ENCODE measurements around the gene MAML3.

Gene MAML3

DNA sequence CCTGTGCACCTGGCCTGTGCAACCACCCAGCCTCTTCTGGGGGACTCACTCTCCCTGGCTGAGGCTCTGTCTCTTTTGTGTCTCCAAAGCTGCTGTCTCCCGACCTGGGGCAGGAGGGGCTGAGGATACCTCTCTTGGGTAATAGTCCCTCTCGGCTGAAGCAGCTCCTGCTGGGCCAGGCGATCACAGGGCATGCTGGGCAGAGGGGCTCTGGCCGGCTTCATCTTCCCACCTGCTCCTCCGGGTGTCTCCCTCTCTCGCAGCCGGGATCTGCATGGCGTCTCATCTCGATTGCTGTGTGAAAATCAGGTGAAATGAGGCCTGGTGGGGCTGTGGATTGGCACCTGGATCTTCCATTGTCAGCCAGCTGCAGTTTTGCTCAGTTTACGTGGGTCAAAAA, 435.2 kb downstream of the MAML3 start:
- DNase-seq (ENCODE audit: low read depth) = no peak
- H3K4me3 ChIP-seq (ENCODE audit: control insufficient read depth, low read depth, low read length) = no peak overlapping the region
- TF ChIP-seq, protein P1, sequence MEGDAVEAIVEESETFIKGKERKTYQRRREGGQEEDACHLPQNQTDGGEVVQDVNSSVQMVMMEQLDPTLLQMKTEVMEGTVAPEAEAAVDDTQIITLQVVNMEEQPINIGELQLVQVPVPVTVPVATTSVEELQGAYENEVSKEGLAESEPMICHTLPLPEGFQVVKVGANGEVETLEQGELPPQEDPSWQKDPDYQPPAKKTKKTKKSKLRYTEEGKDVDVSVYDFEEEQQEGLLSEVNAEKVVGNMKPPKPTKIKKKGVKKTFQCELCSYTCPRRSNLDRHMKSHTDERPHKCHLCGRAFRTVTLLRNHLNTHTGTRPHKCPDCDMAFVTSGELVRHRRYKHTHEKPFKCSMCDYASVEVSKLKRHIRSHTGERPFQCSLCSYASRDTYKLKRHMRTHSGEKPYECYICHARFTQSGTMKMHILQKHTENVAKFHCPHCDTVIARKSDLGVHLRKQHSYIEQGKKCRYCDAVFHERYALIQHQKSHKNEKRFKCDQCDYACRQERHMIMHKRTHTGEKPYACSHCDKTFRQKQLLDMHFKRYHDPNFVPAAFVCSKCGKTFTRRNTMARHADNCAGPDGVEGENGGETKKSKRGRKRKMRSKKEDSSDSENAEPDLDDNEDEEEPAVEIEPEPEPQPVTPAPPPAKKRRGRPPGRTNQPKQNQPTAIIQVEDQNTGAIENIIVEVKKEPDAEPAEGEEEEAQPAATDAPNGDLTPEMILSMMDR (IDR thresholded peaks at IDR 0.05; ENCODE audit: control insufficient read depth, insufficient read depth, low read depth, low read length, missing control alignments) = no peak

DNA sequence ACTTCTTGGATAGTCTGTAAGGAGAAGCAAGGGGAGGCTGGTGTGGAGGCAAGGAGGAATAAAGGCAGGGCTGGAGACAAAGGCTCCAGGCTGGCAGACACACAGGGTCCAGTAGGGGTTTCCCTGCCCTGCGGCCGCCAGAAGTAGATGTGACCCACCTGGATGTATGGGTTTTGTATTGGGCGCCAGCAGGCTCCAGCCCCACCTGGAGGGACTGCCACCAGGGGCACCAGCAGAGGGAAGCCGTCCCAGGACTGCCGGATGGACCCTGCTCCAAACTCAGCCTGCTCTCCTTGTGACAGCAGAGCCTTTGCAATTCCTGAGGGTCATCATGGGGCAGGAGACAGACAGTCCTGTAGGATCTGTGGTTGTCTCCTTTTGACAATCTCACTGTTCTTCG, 435.6 kb downstream of the MAML3 start:
- no peak for DNase-seq (ENCODE audit: low read depth)
- TF ChIP-seq, protein P1 (IDR thresholded peaks at IDR 0.05; ENCODE audit: control insufficient read depth, insufficient read depth, low read depth, low read length, missing control alignments) = no peak
- no peak overlapping the region for H3K4me3 ChIP-seq (ENCODE audit: control insufficient read depth, low read depth, low read length)

DNA sequence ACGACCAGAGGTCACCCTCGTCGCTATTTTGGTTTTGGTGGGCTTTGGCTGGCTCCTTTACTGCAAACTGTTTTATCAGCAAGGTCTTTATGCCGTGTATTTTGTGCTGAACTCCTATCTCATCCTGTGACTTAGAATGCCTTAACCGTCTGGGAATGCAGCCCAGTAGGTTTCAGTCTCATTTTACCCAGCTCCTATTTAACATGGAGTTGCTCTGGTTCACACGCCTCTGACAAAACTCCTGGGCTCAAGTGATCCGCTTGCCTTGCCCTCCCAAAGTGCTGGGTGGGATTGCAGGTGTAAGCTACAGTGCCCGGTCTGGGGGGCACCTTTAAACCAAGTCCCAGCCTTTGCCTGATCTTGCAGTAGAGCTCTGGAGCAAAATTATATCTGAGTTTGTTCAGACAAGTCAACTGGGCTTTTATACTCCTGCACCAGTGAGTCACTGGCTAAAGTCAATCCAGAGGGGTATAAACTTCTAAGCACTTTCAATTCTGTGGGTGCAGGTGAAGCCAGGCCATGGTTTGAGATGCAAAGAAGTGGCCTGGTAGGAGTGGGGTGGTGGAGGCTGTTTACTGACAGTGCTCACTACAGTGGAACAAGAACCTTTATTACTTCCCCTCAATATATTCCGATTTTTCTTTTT, 438.1 kb downstream of the MAML3 start:
- no peak overlapping the region for H3K4me3 ChIP-seq (ENCODE audit: control insufficient read depth, low read depth, low read length)
- DNase-seq (ENCODE audit: low read depth) = no peak
- TF ChIP-seq, protein P1 (IDR thresholded peaks at IDR 0.05; ENCODE audit: control insufficient read depth, insufficient read depth, low read depth, low read length, missing control alignments) = no peak

DNA sequence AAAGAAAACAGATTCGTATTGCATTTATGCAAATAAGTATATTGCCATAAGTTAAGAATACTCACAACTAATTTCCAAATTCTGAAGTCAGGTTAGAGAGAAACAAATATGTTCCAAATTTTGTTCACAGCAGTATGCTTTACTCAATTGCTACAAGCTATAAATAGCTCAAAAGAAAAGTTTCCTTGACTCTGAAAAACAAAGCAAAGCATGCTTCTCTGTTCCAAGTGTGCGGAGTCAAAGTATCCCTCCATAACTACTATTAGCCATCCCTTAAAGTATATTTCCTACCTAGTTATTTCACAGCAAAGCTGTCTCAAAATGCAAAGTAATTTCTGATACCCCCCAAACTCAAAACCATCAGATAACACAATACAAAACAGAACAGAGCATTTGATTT, 441.1 kb downstream of the MAML3 start:
- H3K4me3 ChIP-seq (ENCODE audit: control insufficient read depth, low read depth, low read length) = no peak overlapping the region
- TF ChIP-seq, protein P1 (IDR thresholded peaks at IDR 0.05; ENCODE audit: control insufficient read depth, insufficient read depth, low read depth, low read length, missing control alignments) = no peak

DNA sequence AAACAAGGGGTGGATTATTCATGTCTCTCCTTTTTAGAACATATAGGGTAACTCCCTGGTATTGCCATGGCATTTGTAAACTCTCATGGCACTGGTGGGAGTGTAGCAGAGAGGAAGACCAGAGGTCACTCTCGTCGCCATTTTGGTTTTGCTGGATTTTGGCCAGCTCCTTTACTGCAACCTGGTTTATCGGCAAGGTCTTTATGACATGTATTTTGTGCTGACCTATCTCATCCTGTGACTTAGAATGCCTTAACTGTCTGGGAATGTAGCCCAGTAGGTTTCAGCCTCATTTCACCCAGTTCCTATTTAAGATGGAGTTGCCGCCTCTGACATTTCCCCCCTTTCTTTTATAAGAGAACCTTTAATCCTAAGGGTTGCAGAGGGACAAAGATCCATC, 442.5 kb downstream of the MAML3 start:
- no peak for DNase-seq (ENCODE audit: low read depth)
- TF ChIP-seq, protein P1 (IDR thresholded peaks at IDR 0.05; ENCODE audit: control insufficient read depth, insufficient read depth, low read depth, low read length, missing control alignments) = no peak
- no peak overlapping the region for H3K4me3 ChIP-seq (ENCODE audit: control insufficient read depth, low read depth, low read length)

More for the DNA sequence above, 441.1 kb downstream of the MAML3 start:
- no peak for DNase-seq (ENCODE audit: low read depth)

DNA sequence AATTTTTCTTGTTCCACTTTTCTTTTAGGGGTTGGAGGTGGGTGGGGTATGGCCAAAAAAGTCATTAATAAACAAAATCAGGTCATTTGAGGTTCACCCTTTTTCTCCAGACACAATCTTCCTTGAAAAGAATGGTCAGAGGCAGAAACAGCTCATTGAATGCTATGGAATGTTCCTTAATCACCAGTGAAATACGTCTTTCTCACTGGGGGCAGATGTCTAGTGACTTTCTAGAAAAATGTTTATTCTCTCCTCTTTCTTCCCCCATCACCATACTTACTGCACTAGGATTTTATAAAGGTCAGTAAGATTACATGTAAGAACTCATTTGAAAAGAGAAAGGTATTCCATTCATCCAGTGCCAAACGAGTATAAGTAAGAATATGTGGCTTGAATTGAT, 443.9 kb downstream of the MAML3 start:
- no peak overlapping the region for H3K4me3 ChIP-seq (ENCODE audit: control insufficient read depth, low read depth, low read length)
- DNase-seq (ENCODE audit: low read depth) = no peak
- TF ChIP-seq, protein P1 (IDR thresholded peaks at IDR 0.05; ENCODE audit: control insufficient read depth, insufficient read depth, low read depth, low read length, missing control alignments) = no peak

Measured in AG09309 (cell line).